Subcutaneous abdominal adipose tissue (tissue), 5 donors: ENCODE data around the gene GRIK4.

Source experiments
- H3K27ac ChIP-seq: one replicate; pipeline ENCODE4 v1.7.0; 2013; ENCODE audit warnings: low read depth, mild to moderate bottlenecking, inconsistent platforms, low read length, moderate library complexity
- H3K27me3 ChIP-seq, 5 donors: one replicate each; pipeline ENCODE4 v1.7.0; 2013; ENCODE audit warnings: low read length in 5 of 5, inconsistent platforms in 1 of 5; ENCODE audit not compliant: control insufficient read depth in 5 of 5, insufficient read depth in 4 of 5
- H3K36me3 ChIP-seq, 5 donors: one replicate each; pipeline ENCODE4 v1.7.0; 2013; ENCODE audit warnings: low read length in 5 of 5; ENCODE audit not compliant: control insufficient read depth in 5 of 5, insufficient read depth in 5 of 5
- H3K4me1 ChIP-seq, 5 donors: one replicate each; pipeline ENCODE4 v1.7.0; 2013; ENCODE audit warnings: low read length in 5 of 5, mild to moderate bottlenecking in 3 of 5, moderate library complexity in 1 of 5; ENCODE audit not compliant: control insufficient read depth in 5 of 5, insufficient read depth in 5 of 5
- H3K4me3 ChIP-seq, 5 donors: one replicate each; pipeline ENCODE4 v1.7.0; 2013; ENCODE audit warnings: low read length in 5 of 5, low read depth in 1 of 5
- H3K9ac ChIP-seq, 5 donors: one replicate each; pipeline ENCODE4 v1.7.0; 2013; ENCODE audit warnings: low read length in 5 of 5, mild to moderate bottlenecking in 4 of 5, moderate library complexity in 3 of 5
- H3K9me3 ChIP-seq, 5 donors: one replicate each; pipeline ENCODE4 v1.7.0; 2013; ENCODE audit warnings: low read length in 5 of 5; ENCODE audit not compliant: control insufficient read depth in 5 of 5
- donor health status: healthy.
- donor health status: healthy.
- donor health status: healthy.
- donor health status: healthy.
- donor health status: healthy.

The GRIK4 gene

GRCh38 chr11:120569861-120570260 is 58.3 kb downstream of the GRIK4 start:
- H3K36me3 ChIP-seq, result no peaks in the 10 kb centered on the region
- H3K9ac ChIP-seq, result no peak overlapping the region
- H3K4me1 ChIP-seq, result peaks cover 0 to 7% (median 5%) of the 10 kb centered on the region in 5 donors
- peaks cover 0 to 4% (median 0%) of the 10 kb centered on the region in 5 donors for H3K9me3 ChIP-seq
- H3K4me3 ChIP-seq, result no peak overlapping the region
- H3K27me3 ChIP-seq, result peaks cover 5 to 17% (median 9%) of the 10 kb centered on the region in 5 donors
- H3K27ac ChIP-seq, result no peak overlapping the region

- Histone ChIP-seq H3K27ac (no peak overlapping the region), H3K4me3 (no peak overlapping the region), H3K9ac (no peak overlapping the region), H3K9me3 (peaks cover 0 to 4% (median 0%) of the 10 kb centered on the region in 5 donors), H3K36me3 (no peaks in the 10 kb centered on the region), H3K27me3 (peaks cover 0 to 17% (median 6%) of the 10 kb centered on the region in 5 donors), H3K4me1 (no peaks in the 10 kb centered on the region)
Measured at GRCh38 chr11:120571476-120571875, 59.9 kb downstream of the GRIK4 start.

- peaks cover 0 to 4% (median 0%) of the 10 kb centered on the region in 5 donors for H3K9me3 ChIP-seq
- H3K4me1 ChIP-seq, result no peaks in the 10 kb centered on the region
- no peak overlapping the region for H3K27ac ChIP-seq
- peaks cover 2 to 30% (median 23%) of the 10 kb centered on the region in 5 donors for H3K27me3 ChIP-seq
- no peak overlapping the region for H3K9ac ChIP-seq
- H3K4me3 ChIP-seq, result no peak overlapping the region
- no peaks in the 10 kb centered on the region for H3K36me3 ChIP-seq
Measured at GRCh38 chr11:120573756-120574354, 62.3 kb downstream of the GRIK4 start.

- H3K4me1 ChIP-seq, result no peaks in the 10 kb centered on the region
- H3K4me3 ChIP-seq, result no peak overlapping the region
- peaks cover 0 to 4% (median 0%) of the 10 kb centered on the region in 5 donors for H3K9me3 ChIP-seq
- no peak overlapping the region for H3K27ac ChIP-seq
- H3K9ac ChIP-seq, result no peak overlapping the region
- H3K36me3 ChIP-seq, result no peaks in the 10 kb centered on the region
- peaks cover 4 to 37% (median 23%) of the 10 kb centered on the region in 5 donors for H3K27me3 ChIP-seq
Measured at GRCh38 chr11:120574876-120575275, 63.3 kb downstream of the GRIK4 start.

- H3K9me3 ChIP-seq, result peaks cover 0 to 4% (median 0%) of the 10 kb centered on the region in 5 donors
- H3K27me3 ChIP-seq, result peaks cover 4 to 37% (median 23%) of the 10 kb centered on the region in 5 donors
- no peaks in the 10 kb centered on the region for H3K4me1 ChIP-seq
- no peak overlapping the region for H3K27ac ChIP-seq
- no peak overlapping the region for H3K9ac ChIP-seq
- H3K4me3 ChIP-seq, result no peak overlapping the region
- no peaks in the 10 kb centered on the region for H3K36me3 ChIP-seq
Measured at GRCh38 chr11:120575461-120575860, 63.9 kb downstream of the GRIK4 start.

GRCh38 chr11:120576606-120577005 is 65.1 kb downstream of the GRIK4 start:
- Histone ChIP-seq H3K36me3 (no peaks in the 10 kb centered on the region), H3K27me3 (peaks cover 4 to 37% (median 21%) of the 10 kb centered on the region in 5 donors), H3K9me3 (no peaks in the 10 kb centered on the region), H3K4me1 (no peaks in the 10 kb centered on the region), H3K27ac (no peak overlapping the region), H3K4me3 (no peak overlapping the region), H3K9ac (no peak overlapping the region)

GRCh38 chr11:120577041-120577440 is 65.5 kb downstream of the GRIK4 start:
- Histone ChIP-seq H3K36me3 (no peaks in the 10 kb centered on the region), H3K9ac (no peak overlapping the region), H3K27me3 (peaks cover 4 to 37% (median 18%) of the 10 kb centered on the region in 5 donors), H3K27ac (no peak overlapping the region), H3K9me3 (no peaks in the 10 kb centered on the region), H3K4me3 (no peak overlapping the region), H3K4me1 (no peaks in the 10 kb centered on the region)

- Histone ChIP-seq H3K9me3 (peaks cover 0 to 3% (median 0%) of the 10 kb centered on the region in 5 donors), H3K4me3 (no peak overlapping the region), H3K27ac (no peak overlapping the region), H3K36me3 (no peaks in the 10 kb centered on the region), H3K9ac (no peak overlapping the region), H3K4me1 (no peaks in the 10 kb centered on the region), H3K27me3 (peaks cover 4 to 37% (median 17%) of the 10 kb centered on the region in 5 donors)
Measured at GRCh38 chr11:120577624-120578363, 66.2 kb downstream of the GRIK4 start.

- no peak overlapping the region for H3K27ac ChIP-seq
- H3K4me1 ChIP-seq, result no peaks in the 10 kb centered on the region
- H3K36me3 ChIP-seq, result no peaks in the 10 kb centered on the region
- H3K9me3 ChIP-seq, result peaks cover 0 to 3% (median 0%) of the 10 kb centered on the region in 5 donors
- no peak overlapping the region for H3K4me3 ChIP-seq
- no peak overlapping the region for H3K9ac ChIP-seq
- H3K27me3 ChIP-seq, result peaks cover 4 to 37% (median 13%) of the 10 kb centered on the region in 5 donors
Measured at GRCh38 chr11:120578596-120579154, 67.1 kb downstream of the GRIK4 start.

- no peaks in the 10 kb centered on the region for H3K4me1 ChIP-seq
- H3K4me3 ChIP-seq, result no peak overlapping the region
- peaks cover 0 to 6% (median 2%) of the 10 kb centered on the region in 5 donors for H3K9me3 ChIP-seq
- H3K27ac ChIP-seq, result no peak overlapping the region
- H3K36me3 ChIP-seq, result no peaks in the 10 kb centered on the region
- H3K27me3 ChIP-seq, result peaks cover 4 to 37% (median 13%) of the 10 kb centered on the region in 5 donors
- no peak overlapping the region for H3K9ac ChIP-seq
Measured at GRCh38 chr11:120579611-120580031, 68.1 kb downstream of the GRIK4 start.
